GM12878 (cell line): ENCODE results near the gene ZNF641. TPM values are rescaled to one million over a fixed set of nuclear protein-coding genes. Genes with fewer than 3 reads are reported as not detected.

Source experiments
- ATAC-seq: fragments of 200-7000 bp; cut with Tn5 transposase; 3 replicates; pipeline ENCODE4 v1.9.1; 2020; ENCODE audit warnings: mild to moderate bottlenecking, moderate library complexity
- BruUV-seq: library from RNA; stranded (reverse); fragments of 400-500 nt; replicated peaks from 2 replicates; lab custom pipeline; 2021; lab: Mats Ljungman, UMichigan
- CTCF ChIA-PET: fragments of 300-600 bp; sonication (Branson Sonifier 250); formaldehyde crosslinking; extraction: SDS; loops from one replicate; lab custom pipeline; 2021; ENCODE audit warnings: inconsistent platforms; lab: Yijun Ruan, JAX
- POLR2A ChIA-PET: fragments of 350-600 bp; formaldehyde crosslinking; extraction: SDS; loops from one replicate; lab custom pipeline; 2021; ENCODE audit warnings: inconsistent platforms; lab: Charles Lee
- RAD21 ChIA-PET: fragments of 300-600 bp; sonication (Branson Sonifier 250); formaldehyde crosslinking; loops from one replicate; lab custom pipeline; 2023; ENCODE audit warnings: antibody characterized with exemption; ENCODE audit not compliant: unreplicated experiment; lab: Charles Lee
- SMC1A ChIA-PET: fragments of 300-600 bp; sonication (Branson Sonifier 250); formaldehyde crosslinking; loops from one replicate; lab custom pipeline; 2023; ENCODE audit not compliant: unreplicated experiment, uncharacterized antibody; lab: Charles Lee
- DNase-seq: peaks from one replicate; pipeline ENCODE4 v3.0.0-alpha.2; 2011; ENCODE audit warnings: low read depth, low spot score
- FAIRE-seq: peaks from 3 replicates; lab custom pipeline; 2011; peaks lifted over from hg19 to GRCh38; lab: Jason Lieb, UNC
- H2AFZ ChIP-seq: 2 replicates; pipeline ENCODE4 v1.6.0; 2011; ENCODE audit warnings: low read depth, low read length, control low read depth; ENCODE audit not compliant: control insufficient read depth
- H3K27ac ChIP-seq: 2 replicates; pipeline ENCODE4 v1.5.1; 2011; ENCODE audit warnings: control low read depth; ENCODE audit not compliant: control insufficient read depth, insufficient read depth
- H3K27me3 ChIP-seq, 2 experiments: replicated peaks in 1 of 2; 2 replicates each; pipeline versions ENCODE4 v1.6.0 to v1.6.1; 2011; ENCODE audit warnings: low read length in 1 of 2; ENCODE audit not compliant: control insufficient read depth in 2 of 2, insufficient read depth in 2 of 2
- H3K36me3 ChIP-seq, 2 experiments: 2 replicates each; pipeline ENCODE4 v1.5.1; 2011; ENCODE audit warnings: low read length in 1 of 2; ENCODE audit not compliant: control insufficient read depth in 2 of 2, insufficient read depth in 2 of 2
- H3K4me1 ChIP-seq: 2 replicates; pipeline ENCODE4 v1.6.1; 2011; ENCODE audit warnings: mild to moderate bottlenecking, low read length, moderate library complexity, mixed read lengths; ENCODE audit not compliant: control insufficient read depth, insufficient read depth
- H3K4me2 ChIP-seq: 2 replicates; pipeline ENCODE4 v1.6.0; 2011; ENCODE audit warnings: control low read depth; ENCODE audit not compliant: control insufficient read depth, insufficient read depth
- H3K4me3 ChIP-seq: fragments of 200-600 bp; sonication (generic); 2 replicates; pipeline ENCODE4 v1.5.1; 2016
- H3K79me2 ChIP-seq: 2 replicates; pipeline ENCODE4 v1.6.0; 2011; ENCODE audit warnings: low read length; ENCODE audit not compliant: control insufficient read depth, insufficient read depth
- H3K9ac ChIP-seq: 2 replicates; pipeline ENCODE4 v1.8.0; 2011; ENCODE audit warnings: low read length, control low read depth, mixed read lengths; ENCODE audit not compliant: control insufficient read depth, insufficient read depth
- H3K9me3 ChIP-seq: replicated peaks from 3 replicates; pipeline ENCODE4 v1.5.1; 2011; ENCODE audit warnings: mild to moderate bottlenecking, low read length; ENCODE audit not compliant: control insufficient read depth, insufficient read depth
- H4K20me1 ChIP-seq: 2 replicates; pipeline ENCODE4 v1.6.0; 2011; ENCODE audit not compliant: control insufficient read depth, insufficient read depth
- BCL11A ChIP-seq: IDR thresholded peaks from 2 replicates; pipeline ENCODE4 v1.6.1; 2011; ENCODE audit warnings: low read depth, low read length
- CBX5 ChIP-seq: sonication (generic); IDR thresholded peaks from 2 replicates; pipeline ENCODE4 v1.6.1; 2016; ENCODE audit warnings: low read depth, moderate library complexity, mild to moderate bottlenecking, inconsistent platforms
- CEBPB ChIP-seq, 2 experiments: fragments of 150-350 bp in 1 of 2; IDR thresholded peaks; 2 replicates each; pipeline ENCODE4 v1.6.1; 2012 to 2014; ENCODE audit warnings: low read depth in 2 of 2, low read length in 2 of 2, borderline replicate concordance in 1 of 2, inconsistent platforms in 1 of 2
- ELK1 ChIP-seq: IDR thresholded peaks from 2 replicates; pipeline ENCODE4 v1.6.1; 2012; ENCODE audit warnings: low read depth, low read length, improper control_type of control experiment
- ESRRA ChIP-seq: IDR thresholded peaks from 2 replicates; pipeline ENCODE4 v1.6.1; 2012; ENCODE audit warnings: mild to moderate bottlenecking, low read length, improper control_type of control experiment
- GATAD2B ChIP-seq: fragments of 450-650 bp; conservative IDR thresholded peaks from 2 replicates; pipeline ENCODE4 v1.6.1; 2017; ENCODE audit warnings: low read depth, mild to moderate bottlenecking, moderate library complexity
- HDGF ChIP-seq: fragments of 450-650 bp; IDR thresholded peaks from 2 replicates; pipeline ENCODE4 v1.6.1; 2016; ENCODE audit warnings: antibody characterized with exemption
- IRF4 ChIP-seq: IDR thresholded peaks from 2 replicates; pipeline ENCODE4 v1.6.1; 2011; ENCODE audit warnings: low read depth, low read length
- RAD21 ChIP-seq: IDR thresholded peaks from 2 replicates; pipeline ENCODE4 v1.6.1; 2011; ENCODE audit warnings: mild to moderate bottlenecking, low read depth, low read length, moderate library complexity; ENCODE audit not compliant: insufficient read depth
- SMAD5 ChIP-seq: IDR thresholded peaks from 2 replicates; pipeline ENCODE4 v1.6.1; 2016; ENCODE audit warnings: antibody characterized with exemption, low read depth
- SMC3 ChIP-seq: IDR thresholded peaks from 2 replicates; pipeline ENCODE4 v1.6.1; 2011; ENCODE audit warnings: low read length, improper control_type of control experiment, borderline replicate concordance
- ZNF217 ChIP-seq: fragments of 450-650 bp; IDR thresholded peaks from 2 replicates; pipeline ENCODE4 v1.6.1; 2017; ENCODE audit warnings: antibody characterized with exemption, mild to moderate bottlenecking
- ZNF274 ChIP-seq: IDR thresholded peaks from one replicate; pipeline ENCODE4 v1.8.0; 2011; ENCODE audit not compliant: insufficient read length, insufficient read depth
- WGBS: methylation state at CpG from one replicate; pipeline ENCODE4 v1.1.6; 2016; ENCODE audit warnings: low lambda C conversion rate; ENCODE audit not compliant: insufficient replicate concordance, insufficient coverage; ENCODE audit errors: missing lambda C conversion rate; 5-methylcytosine and 5-hydroxymethylcytosine counted together
- in situ Hi-C: fragments of 300-500 bp; cut with MboI; formaldehyde crosslinking; loops from 9 replicates; pipeline ENCODE4 v1.14.3; 2018; ENCODE audit warnings: mixed read lengths
- intact Hi-C: fragments of 100-400 bp; cut with micrococcal nuclease; formaldehyde crosslinking; loops from one replicate; pipeline ENCODE4 v1.14.2; 2022; ENCODE audit not compliant: unreplicated experiment
- polyA plus RNA-seq, 11 experiments: library from polyadenylated mRNA; depleted of rRNA in 4 of 11; unstranded in 6 of 11; stranded (reverse) in 5 of 11; fragments of >200 nt; fragmentation: Nextera tagmentation in 4 of 11; fragmentation: Illumina TruSeq in 1 of 11; extraction: Ambion mirVana in 4 of 11; extraction: Trizol in 1 of 11; gene quantifications; 1 replicate in 1 of 11; 2 replicates in 10 of 11; pipeline versions ENCODE4 v1.2.1 to v1.2.3, GENCODE V29; 2011 to 2016; ENCODE audit warnings: inconsistent platforms in 2 of 11, missing spikeins in 2 of 11, low read depth in 1 of 11
- total RNA-seq, 4 experiments: library from RNA; depleted of rRNA in 3 of 4; stranded (reverse); fragments of >200 nt in 3 of 4; fragmentation: Illumina TruSeq in 1 of 4; extraction: Trizol in 1 of 4; gene quantifications; 2 replicates each; pipeline versions ENCODE4 v1.2.1 to v1.2.3, GENCODE V29; 2013 to 2021
- TF ChIP-seq, protein P1 (sequence below): fragments of 450-650 bp; formaldehyde crosslinking; IDR thresholded peaks from 2 replicates; pipeline ENCODE4 v1.5.0; 2022; ENCODE audit warnings: mild to moderate bottlenecking, missing genetic modification characterization

ZNF641 gene
- total and polyA plus RNA-seq, 10 of the 15 experiments (the other 5 are each of a cell fraction or from before 2014, with no cell fraction given) = 1.1 to 10.3 (median 6.3) TPM

- ATAC-seq = peak; percentile 42; the same call in 2 of the 3 replicates
- no TSS peak for BruUV-seq
- H3K4me1 ChIP-seq = no peaks in the 10 kb centered on the region
- H3K79me2 ChIP-seq = no peaks in the 10 kb centered on the region
- no peak overlapping the region for H3K9ac ChIP-seq
- H3K9me3 ChIP-seq = no peaks in the 10 kb centered on the region
- no peaks in the 10 kb centered on the region for H4K20me1 ChIP-seq
- no peak overlapping the region for H2AFZ ChIP-seq
- POLR2A ChIA-PET = no interaction called here
- in situ Hi-C loops = no loop called here
- RAD21 ChIA-PET = no interaction called here
- no peak overlapping the region for H3K27ac ChIP-seq
- CTCF ChIA-PET = no interaction called here
- intact Hi-C loops = loop anchor here (10.0 kb wide), 1 partner anchor 161 kb away; no protein-coding TSS in a partner anchor
- H3K27me3 ChIP-seq = no peaks in the 10 kb centered on the region; a peak in 1 of 4 replicates
- FAIRE-seq = no peak
- H3K4me2 ChIP-seq = no peak overlapping the region
- WGBS = 27% methylated on average over 6 of the region's 6 CpGs
- DNase-seq = no peak
- TF ChIP-seq HDGF = no peak
- no peak for TF ChIP-seq CEBPB (IDR thresholded peaks at IDR 0.05; ENCODE audit: borderline replicate concordance in 1 of 2, low read depth in 2 of 2, low read length in 2 of 2)
- no peak for TF ChIP-seq GATAD2B
- no peak for TF ChIP-seq ZNF217
- no peak for TF ChIP-seq SMC3
- no peak for TF ChIP-seq RAD21
- TF ChIP-seq ZNF274 = no peak
- TF ChIP-seq BCL11A = no peak
- no peak for TF ChIP-seq ELK1
- TF ChIP-seq ESRRA = no peak
- TF ChIP-seq SMAD5 = no peak
- TF ChIP-seq, protein P1, sequence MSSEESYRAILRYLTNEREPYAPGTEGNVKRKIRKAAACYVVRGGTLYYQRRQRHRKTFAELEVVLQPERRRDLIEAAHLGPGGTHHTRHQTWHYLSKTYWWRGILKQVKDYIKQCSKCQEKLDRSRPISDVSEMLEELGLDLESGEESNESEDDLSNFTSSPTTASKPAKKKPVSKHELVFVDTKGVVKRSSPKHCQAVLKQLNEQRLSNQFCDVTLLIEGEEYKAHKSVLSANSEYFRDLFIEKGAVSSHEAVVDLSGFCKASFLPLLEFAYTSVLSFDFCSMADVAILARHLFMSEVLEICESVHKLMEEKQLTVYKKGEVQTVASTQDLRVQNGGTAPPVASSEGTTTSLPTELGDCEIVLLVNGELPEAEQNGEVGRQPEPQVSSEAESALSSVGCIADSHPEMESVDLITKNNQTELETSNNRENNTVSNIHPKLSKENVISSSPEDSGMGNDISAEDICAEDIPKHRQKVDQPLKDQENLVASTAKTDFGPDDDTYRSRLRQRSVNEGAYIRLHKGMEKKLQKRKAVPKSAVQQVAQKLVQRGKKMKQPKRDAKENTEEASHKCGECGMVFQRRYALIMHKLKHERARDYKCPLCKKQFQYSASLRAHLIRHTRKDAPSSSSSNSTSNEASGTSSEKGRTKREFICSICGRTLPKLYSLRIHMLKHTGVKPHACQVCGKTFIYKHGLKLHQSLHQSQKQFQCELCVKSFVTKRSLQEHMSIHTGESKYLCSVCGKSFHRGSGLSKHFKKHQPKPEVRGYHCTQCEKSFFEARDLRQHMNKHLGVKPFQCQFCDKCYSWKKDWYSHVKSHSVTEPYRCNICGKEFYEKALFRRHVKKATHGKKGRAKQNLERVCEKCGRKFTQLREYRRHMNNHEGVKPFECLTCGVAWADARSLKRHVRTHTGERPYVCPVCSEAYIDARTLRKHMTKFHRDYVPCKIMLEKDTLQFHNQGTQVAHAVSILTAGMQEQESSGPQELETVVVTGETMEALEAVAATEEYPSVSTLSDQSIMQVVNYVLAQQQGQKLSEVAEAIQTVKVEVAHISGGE (CRISPR knock-in tag) = no peak
- no peak for TF ChIP-seq IRF4
- TF ChIP-seq CBX5 = no peak
- H3K4me3 ChIP-seq = no peak overlapping the region
- SMC1A ChIA-PET = interaction anchor here (1.0 kb wide), 1 partner anchor 10 kb away, joined by 4 read pairs; no protein-coding TSS in a partner anchor
- no peaks in the 10 kb centered on the region for H3K36me3 ChIP-seq
Measured at GRCh38 chr12:48356041-48356768, 5.5 kb upstream of the ZNF641 start.
